WTC11 (cell line): Measurements from ENCODE around the gene TUBA4B. TPM values are rescaled to one million over a fixed set of nuclear protein-coding genes. Genes with fewer than 3 reads are reported as not detected.
A peak's percentile ranks its signal among the peaks of the same experiment; 100 is the strongest.

Experiments used
- ATAC-seq: fragments of 200-7000 bp; cut with Tn5 transposase; 2 replicates; pipeline ENCODE4 v1.10.0; 2021; ENCODE audit warnings: mild to moderate bottlenecking, moderate library complexity
- CTCF ChIA-PET: fragments of 300-600 bp; sonication (Branson Sonifier 250); formaldehyde crosslinking; loops from one replicate; lab custom pipeline; 2021; ENCODE audit warnings: antibody characterized with exemption; lab: Charles Lee
- POLR2A ChIA-PET: fragments of 350-600 bp; sonication (Branson Sonifier 250); formaldehyde crosslinking; loops from one replicate; lab custom pipeline; 2021; ENCODE audit warnings: antibody characterized with exemption; lab: Charles Lee
- DNase-seq: peaks from one replicate; pipeline ENCODE4 v3.0.0; 2021; ENCODE audit warnings: low spot score
- H3K27ac Mint-ChIP-seq: 2 replicates; pipeline ENCODE4 v1.8.0; 2021; ENCODE audit warnings: mixed read lengths
- H3K27me3 Mint-ChIP-seq: 2 replicates; pipeline ENCODE4 v1.8.0; 2021; ENCODE audit warnings: low read depth, mild to moderate bottlenecking, moderate library complexity, mixed read lengths
- H3K36me3 Mint-ChIP-seq: 2 replicates; pipeline ENCODE4 v1.8.0; 2021; ENCODE audit warnings: mixed read lengths
- H3K4me1 Mint-ChIP-seq: 2 replicates; pipeline ENCODE4 v1.8.0; 2022; ENCODE audit warnings: mixed read lengths
- H3K4me3 Mint-ChIP-seq: 2 replicates; pipeline ENCODE4 v1.8.0; 2021; ENCODE audit warnings: mild to moderate bottlenecking, moderate library complexity, mixed read lengths
- H3K9me3 Mint-ChIP-seq: 2 replicates; pipeline ENCODE4 v1.8.0; 2021; ENCODE audit warnings: mixed read lengths
- AFF4 ChIP-seq: sonication (generic); formaldehyde crosslinking; IDR thresholded peaks from 2 replicates; pipeline ENCODE4 v1.8.1; 2023; ENCODE audit warnings: mild to moderate bottlenecking, missing genetic modification reagents, borderline replicate concordance
- CBFB ChIP-seq: sonication (generic); formaldehyde crosslinking; IDR thresholded peaks from 2 replicates; pipeline ENCODE4 v1.8.1; 2022; ENCODE audit warnings: mild to moderate bottlenecking, low read depth, missing genetic modification reagents
- E2F1 ChIP-seq: sonication (generic); formaldehyde crosslinking; IDR thresholded peaks from 2 replicates; pipeline ENCODE4 v1.8.0; 2022; ENCODE audit warnings: mild to moderate bottlenecking, missing genetic modification reagents
- GABPB1 ChIP-seq: sonication (generic); formaldehyde crosslinking; IDR thresholded peaks from 2 replicates; pipeline ENCODE4 v1.8.1; 2023; ENCODE audit warnings: mild to moderate bottlenecking, missing genetic modification reagents
- SMAD3 ChIP-seq: sonication (generic); formaldehyde crosslinking; IDR thresholded peaks from 2 replicates; pipeline ENCODE4 v1.8.0; 2022; ENCODE audit warnings: missing genetic modification reagents, mild to moderate bottlenecking, borderline replicate concordance
- TEAD1 ChIP-seq: sonication (generic); formaldehyde crosslinking; IDR thresholded peaks from 2 replicates; pipeline ENCODE4 v1.8.0; 2022; ENCODE audit warnings: mild to moderate bottlenecking, missing genetic modification reagents
- TP53 ChIP-seq: sonication (generic); formaldehyde crosslinking; IDR thresholded peaks from 2 replicates; pipeline ENCODE4 v1.8.1; 2023; ENCODE audit warnings: mild to moderate bottlenecking, missing genetic modification reagents
- ZBTB21 ChIP-seq: sonication (generic); formaldehyde crosslinking; IDR thresholded peaks from 2 replicates; pipeline ENCODE4 v1.8.1; 2023; ENCODE audit warnings: mild to moderate bottlenecking, missing genetic modification reagents, borderline replicate concordance
- ZNF281 ChIP-seq: sonication (generic); formaldehyde crosslinking; IDR thresholded peaks from 2 replicates; pipeline ENCODE4 v1.8.0; 2023; ENCODE audit warnings: mild to moderate bottlenecking, missing genetic modification reagents
- total RNA-seq: library from RNA; stranded (reverse); gene quantifications from 3 replicates; pipeline ENCODE4 v1.2.3, GENCODE V29; 2021
- TF ChIP-seq, protein P1 (sequence below): sonication (generic); formaldehyde crosslinking; IDR thresholded peaks from 2 replicates; pipeline ENCODE4 v1.8.0; 2022; ENCODE audit warnings: mild to moderate bottlenecking, missing genetic modification reagents
- TF ChIP-seq, protein P2 (sequence below): sonication (generic); formaldehyde crosslinking; IDR thresholded peaks from 2 replicates; pipeline ENCODE4 v1.8.1; 2022; ENCODE audit warnings: low read depth, missing genetic modification reagents, borderline replicate concordance
- TF ChIP-seq, protein P3 (sequence below): sonication (generic); formaldehyde crosslinking; IDR thresholded peaks from 2 replicates; pipeline ENCODE4 v1.8.1; 2023; ENCODE audit warnings: mild to moderate bottlenecking, missing genetic modification reagents
- TF ChIP-seq, protein P4 (sequence below): sonication (generic); formaldehyde crosslinking; IDR thresholded peaks from 2 replicates; pipeline ENCODE4 v1.8.1; 2022; ENCODE audit warnings: mild to moderate bottlenecking, missing genetic modification reagents, moderate library complexity, borderline replicate concordance

Gene TUBA4B
- total RNA-seq, 1 experiment from 2014 or later: 0.20 TPM

GRCh38 chr2:219244789-219245147 is 8.3 kb upstream of the TUBA4B start (continued):
- TF ChIP-seq, protein P1, sequence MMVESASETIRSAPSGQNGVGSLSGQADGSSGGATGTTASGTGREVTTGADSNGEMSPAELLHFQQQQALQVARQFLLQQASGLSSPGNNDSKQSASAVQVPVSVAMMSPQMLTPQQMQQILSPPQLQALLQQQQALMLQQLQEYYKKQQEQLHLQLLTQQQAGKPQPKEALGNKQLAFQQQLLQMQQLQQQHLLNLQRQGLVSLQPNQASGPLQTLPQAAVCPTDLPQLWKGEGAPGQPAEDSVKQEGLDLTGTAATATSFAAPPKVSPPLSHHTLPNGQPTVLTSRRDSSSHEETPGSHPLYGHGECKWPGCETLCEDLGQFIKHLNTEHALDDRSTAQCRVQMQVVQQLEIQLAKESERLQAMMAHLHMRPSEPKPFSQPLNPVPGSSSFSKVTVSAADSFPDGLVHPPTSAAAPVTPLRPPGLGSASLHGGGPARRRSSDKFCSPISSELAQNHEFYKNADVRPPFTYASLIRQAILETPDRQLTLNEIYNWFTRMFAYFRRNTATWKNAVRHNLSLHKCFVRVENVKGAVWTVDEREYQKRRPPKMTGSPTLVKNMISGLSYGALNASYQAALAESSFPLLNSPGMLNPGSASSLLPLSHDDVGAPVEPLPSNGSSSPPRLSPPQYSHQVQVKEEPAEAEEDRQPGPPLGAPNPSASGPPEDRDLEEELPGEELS: no peak
- TF ChIP-seq, protein P2, sequence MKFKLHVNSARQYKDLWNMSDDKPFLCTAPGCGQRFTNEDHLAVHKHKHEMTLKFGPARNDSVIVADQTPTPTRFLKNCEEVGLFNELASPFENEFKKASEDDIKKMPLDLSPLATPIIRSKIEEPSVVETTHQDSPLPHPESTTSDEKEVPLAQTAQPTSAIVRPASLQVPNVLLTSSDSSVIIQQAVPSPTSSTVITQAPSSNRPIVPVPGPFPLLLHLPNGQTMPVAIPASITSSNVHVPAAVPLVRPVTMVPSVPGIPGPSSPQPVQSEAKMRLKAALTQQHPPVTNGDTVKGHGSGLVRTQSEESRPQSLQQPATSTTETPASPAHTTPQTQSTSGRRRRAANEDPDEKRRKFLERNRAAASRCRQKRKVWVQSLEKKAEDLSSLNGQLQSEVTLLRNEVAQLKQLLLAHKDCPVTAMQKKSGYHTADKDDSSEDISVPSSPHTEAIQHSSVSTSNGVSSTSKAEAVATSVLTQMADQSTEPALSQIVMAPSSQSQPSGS (CRISPR knock-in tag): no peak
- TF ChIP-seq, protein P3, sequence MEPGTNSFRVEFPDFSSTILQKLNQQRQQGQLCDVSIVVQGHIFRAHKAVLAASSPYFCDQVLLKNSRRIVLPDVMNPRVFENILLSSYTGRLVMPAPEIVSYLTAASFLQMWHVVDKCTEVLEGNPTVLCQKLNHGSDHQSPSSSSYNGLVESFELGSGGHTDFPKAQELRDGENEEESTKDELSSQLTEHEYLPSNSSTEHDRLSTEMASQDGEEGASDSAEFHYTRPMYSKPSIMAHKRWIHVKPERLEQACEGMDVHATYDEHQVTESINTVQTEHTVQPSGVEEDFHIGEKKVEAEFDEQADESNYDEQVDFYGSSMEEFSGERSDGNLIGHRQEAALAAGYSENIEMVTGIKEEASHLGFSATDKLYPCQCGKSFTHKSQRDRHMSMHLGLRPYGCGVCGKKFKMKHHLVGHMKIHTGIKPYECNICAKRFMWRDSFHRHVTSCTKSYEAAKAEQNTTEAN: no peak
- no peak for TF ChIP-seq CBFB (CRISPR knock-in tag)
- no peak for TF ChIP-seq TEAD1
- TF ChIP-seq, all 79 proteins: peak for 0

DNA sequence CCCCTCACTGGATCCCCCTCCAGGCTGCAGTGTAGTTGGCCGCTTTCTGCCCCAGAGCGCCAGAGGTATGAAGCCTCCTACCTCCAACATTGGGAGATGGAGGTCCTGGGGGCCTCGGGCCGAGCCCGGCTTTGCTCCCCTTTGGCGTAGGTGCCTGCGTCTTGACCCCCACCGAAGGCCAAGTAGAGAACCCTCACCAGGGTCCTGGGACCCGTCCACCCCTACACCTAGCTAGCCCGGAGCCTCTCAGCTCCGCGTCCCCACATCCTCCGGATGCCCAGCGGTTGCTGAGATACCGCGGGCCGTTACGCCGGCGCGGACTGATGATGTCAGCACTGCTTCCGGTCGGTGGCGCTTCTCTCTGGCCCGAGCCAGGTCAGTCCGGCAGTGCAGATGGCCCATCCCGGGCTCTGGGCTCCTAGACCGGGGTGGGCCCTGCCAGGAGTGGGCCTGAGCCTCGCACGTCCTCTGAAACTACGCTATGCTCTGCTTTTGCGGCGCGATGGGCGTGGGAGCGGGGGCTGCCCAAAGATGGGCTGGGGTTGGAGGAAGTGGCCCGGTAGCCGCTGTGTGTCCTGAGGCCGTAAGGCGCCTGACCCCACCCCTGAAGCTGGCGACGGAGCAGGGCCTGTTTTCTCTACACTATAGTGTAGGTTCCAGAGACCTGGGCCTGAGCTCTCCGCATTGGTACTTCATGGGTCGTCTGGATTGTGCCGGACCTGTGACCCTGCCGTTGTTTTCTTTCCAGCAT is 7.7 kb upstream of the TUBA4B start, which contains the start of the genes GLB1L and STK16:
TSS of gene GLB1L (minus strand) at position 297 of the 751 bp plus-strand sequence. CDS start 1,871 bp downstream, outside the sequence.
TSS of gene STK16 (plus strand) at position 332 of the 751 bp plus-strand sequence. CDS start 521 bp downstream, outside the sequence.
- CTCF ChIA-PET: interaction anchor here (0.6 to 1.7 kb wide), 16 partner anchors 9 to 285 kb away, joined by 3 to 20 read pairs (median 4); partner anchors contain the start of genes CNPPD1, DNAJB2 and ZFAND2B
- Mint-ChIP-seq H3K4me3 (peak within 1 kb of the TSS; percentile 93), H3K27ac (peak within 1 kb of the TSS; percentile 96), H3K36me3 (peaks cover 8% of the 10 kb centered on the region; the same call in 1 of the 2 replicates), H3K9me3 (no peaks in the 10 kb centered on the region), H3K4me1 (peaks cover 22% of the 10 kb centered on the region), H3K27me3 (no peaks in the 10 kb centered on the region)
- POLR2A ChIA-PET: interaction anchor here (0.9 to 1.8 kb wide), 9 partner anchors 9 to 142 kb away, joined by 3 to 14 read pairs (median 6); partner anchors contain the start of genes ABCB6, ANKZF1, ATG9A and DNAJB2
- peak; percentile 84 for ATAC-seq
- DNase-seq: peak; percentile 96
- TF ChIP-seq AFF4 (CRISPR knock-in tag) (peak; percentile 23; the same call in 1 of the 2 replicates), ZBTB21 (CRISPR knock-in tag) (peak; percentile 79; the same call in 1 of the 2 replicates), TP53 (CRISPR knock-in tag) (peak; percentile 91), ZNF281 (CRISPR knock-in tag) (0 out of 2 replicates have a peak, but pooled peaks have one; percentile 41), CBFB (CRISPR knock-in tag) (peak; percentile 80; the same call in 1 of the 2 replicates), SMAD3 (no peak), E2F1 (CRISPR knock-in tag) (0 out of 2 replicates have a peak, but pooled peaks have one; percentile 71), TEAD1 (peak; percentile 81; the same call in 1 of the 2 replicates), GABPB1 (peak; percentile 92)
- TF ChIP-seq, protein P4, sequence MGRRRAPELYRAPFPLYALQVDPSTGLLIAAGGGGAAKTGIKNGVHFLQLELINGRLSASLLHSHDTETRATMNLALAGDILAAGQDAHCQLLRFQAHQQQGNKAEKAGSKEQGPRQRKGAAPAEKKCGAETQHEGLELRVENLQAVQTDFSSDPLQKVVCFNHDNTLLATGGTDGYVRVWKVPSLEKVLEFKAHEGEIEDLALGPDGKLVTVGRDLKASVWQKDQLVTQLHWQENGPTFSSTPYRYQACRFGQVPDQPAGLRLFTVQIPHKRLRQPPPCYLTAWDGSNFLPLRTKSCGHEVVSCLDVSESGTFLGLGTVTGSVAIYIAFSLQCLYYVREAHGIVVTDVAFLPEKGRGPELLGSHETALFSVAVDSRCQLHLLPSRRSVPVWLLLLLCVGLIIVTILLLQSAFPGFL: no peak
